Measurements from ENCODE around the gene PELI2.

Gene PELI2

DNA sequence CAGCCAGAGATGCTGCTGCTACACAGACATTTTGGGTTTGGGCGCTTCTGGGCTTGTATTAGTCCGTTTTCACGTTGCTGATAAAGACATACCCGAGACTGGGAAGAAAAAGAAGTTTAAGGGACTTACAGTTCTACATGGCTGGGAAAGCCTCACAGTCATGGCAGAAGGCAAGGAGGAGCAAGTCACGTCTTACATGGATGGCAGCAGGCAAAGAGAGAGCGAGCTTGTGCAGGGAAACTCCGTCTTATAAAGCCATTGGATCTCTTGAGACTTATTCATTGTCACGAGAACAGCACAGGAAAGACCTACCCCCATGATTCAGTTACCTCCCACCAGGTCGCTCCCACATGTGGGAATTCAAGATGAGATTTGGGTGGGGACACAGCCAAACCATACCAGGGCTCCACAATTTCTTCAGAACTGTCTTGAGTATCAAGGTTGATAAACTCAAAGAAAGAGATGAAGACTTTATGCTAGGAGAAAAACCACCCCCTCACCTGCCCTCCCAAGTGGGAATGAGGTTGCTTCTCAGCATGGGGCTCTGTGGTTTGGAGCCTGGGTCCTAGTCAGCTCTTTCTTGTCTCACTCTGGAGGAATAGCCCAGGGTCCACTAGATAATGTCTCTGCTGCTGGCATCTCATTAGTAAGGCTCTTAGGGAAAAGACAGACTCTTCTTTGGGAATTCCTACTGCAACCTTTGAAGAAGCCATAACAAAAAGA is 200.3 kb downstream of the PELI2 start:
- no peak for DNase-seq

DNA sequence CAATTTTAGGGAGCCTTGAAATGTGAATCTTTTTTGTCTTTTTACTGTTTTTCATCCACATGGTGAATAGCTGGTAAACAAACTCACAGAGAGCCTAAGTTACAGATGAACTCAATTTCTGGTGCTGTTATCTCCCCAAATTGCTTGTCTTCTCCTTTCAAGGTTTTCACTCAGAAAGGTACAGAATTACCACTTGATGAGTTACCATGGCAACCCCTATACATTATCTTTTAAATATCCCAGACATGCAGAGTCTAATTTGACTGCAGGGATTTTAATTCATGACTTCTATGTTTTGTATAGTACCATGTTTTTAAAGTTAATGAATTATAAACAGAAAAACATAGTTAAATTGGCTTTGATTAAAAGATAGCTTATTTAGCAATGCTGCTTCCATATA is 203.7 kb downstream of the PELI2 start:
- DNase-seq, result no peak

DNA sequence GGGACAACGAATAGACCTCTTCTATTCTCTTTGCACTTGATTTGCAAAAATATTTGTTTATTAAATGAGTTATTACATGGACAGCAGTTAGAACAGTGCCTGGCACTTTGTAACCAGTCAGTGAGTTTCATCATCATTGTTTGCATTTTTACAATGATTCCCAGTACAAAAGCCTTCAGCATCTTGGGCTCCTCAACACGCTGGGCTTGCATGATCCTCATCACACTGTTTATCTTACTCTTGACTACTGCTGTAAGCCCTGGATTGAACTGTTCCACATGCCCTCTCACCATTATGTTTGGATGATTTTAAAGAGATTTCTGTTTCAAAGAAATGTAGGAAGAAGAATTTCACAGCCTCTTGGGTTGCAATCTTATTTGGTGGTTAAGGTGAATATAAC is 204.3 kb downstream of the PELI2 start:
- DNase-seq, result no peak

DNA sequence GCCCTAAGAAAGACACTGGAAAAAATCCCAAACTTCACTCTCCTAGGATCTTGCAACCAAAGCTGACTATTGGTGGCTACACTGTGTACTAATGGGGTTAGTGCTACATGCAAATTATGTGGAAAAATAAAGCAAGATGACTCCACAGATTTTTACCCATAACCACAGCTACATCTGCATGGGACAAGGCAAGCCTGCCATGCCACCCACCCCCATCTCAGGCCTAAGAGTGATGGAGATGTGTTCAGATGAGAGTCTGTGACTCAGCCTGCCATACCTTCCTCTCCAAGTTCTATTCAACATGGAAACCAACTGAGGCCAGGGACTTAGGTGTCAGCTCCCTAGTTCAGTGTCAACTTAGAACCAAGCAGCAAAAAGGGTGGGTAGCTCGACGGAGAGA is 206.2 kb downstream of the PELI2 start:
- no peak for DNase-seq

DNA sequence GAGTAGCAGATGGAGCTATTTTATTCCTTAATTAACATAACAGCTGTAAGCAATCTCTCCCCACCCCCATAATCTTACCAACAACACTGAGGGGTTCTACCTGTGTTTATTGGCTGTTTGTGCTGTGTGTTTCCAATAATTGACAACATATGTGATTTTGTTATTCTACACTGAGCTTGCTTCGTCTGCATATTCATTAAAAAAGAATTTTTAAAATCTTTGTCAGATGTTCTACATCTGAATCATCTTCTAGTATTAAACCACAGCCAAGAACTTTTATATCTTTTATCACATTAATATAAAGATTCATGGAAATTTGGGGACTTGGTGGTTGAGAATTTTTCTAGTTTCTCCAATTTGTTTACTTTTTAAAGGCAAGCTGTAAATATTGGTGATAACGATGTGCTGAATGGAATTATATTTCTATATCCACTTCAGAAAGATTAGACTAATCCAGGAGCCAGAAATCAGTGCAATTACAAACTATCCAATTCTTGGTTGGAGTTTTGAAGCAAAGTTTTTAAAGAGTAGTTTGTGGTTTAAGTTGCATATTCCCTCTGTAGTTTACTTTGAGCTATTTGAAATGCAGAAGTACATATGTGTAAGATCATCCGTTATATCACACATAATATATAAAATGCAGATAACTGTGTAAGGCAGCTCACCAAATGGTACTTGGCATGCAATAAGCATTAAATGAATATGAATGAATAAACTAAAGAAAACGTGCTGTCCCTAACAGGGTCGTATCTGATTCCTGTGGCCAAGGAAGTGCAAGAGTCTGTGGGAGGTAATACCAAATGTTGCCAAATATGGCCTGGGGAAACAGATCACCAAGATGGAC is 206.9 kb downstream of the PELI2 start:
- DNase-seq, result no peak

DNA sequence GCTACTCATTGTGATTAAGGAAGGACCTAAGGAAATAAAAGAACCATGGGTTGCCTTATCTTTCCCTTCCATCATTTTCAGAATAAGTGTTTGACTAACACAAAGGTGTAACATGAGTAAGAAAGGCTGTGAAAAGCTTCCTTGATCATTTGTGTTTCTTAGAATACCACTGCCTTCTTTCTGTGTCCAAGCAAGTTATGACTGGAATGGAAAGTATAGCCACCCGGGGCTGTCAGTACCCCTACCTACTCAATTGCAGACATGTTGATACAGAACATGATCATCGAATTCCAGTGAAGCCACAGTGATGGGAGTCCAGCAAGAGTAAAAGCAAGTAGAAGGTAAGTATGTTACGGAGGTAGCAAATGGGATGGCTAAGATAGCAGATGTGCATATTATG is 209.8 kb downstream of the PELI2 start:
- no peak for DNase-seq

DNA sequence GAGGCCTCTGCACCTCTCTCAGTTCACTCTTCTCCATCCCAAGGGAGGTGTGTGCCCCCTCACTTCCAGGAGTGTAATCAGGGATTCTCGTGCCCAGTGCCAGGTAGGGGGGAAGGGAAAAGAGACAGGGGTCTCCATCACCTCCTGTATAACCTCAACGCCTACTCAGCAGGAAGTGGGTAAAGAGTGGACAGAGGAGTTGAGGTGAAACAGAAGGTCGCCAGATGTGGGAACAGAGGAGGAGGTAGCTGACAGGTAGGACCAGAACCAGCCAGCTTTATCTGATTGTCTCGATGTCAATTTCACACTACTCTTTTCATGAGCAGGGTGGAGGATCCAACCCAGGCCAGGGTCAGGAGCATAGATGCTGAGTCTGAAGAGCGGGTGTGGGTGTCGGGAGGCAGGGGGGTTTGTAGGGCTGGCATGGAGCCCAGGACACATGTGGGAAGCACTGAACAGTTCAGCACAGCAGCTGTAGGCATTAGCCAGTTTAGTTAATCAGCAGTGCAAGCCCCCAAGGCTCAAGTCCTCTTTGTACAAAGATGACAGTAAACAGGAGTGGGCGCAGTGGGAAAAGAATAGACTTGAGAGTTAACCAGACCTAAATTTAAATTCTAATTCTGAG is 213.5 kb downstream of the PELI2 start:
- no peak for DNase-seq

DNA sequence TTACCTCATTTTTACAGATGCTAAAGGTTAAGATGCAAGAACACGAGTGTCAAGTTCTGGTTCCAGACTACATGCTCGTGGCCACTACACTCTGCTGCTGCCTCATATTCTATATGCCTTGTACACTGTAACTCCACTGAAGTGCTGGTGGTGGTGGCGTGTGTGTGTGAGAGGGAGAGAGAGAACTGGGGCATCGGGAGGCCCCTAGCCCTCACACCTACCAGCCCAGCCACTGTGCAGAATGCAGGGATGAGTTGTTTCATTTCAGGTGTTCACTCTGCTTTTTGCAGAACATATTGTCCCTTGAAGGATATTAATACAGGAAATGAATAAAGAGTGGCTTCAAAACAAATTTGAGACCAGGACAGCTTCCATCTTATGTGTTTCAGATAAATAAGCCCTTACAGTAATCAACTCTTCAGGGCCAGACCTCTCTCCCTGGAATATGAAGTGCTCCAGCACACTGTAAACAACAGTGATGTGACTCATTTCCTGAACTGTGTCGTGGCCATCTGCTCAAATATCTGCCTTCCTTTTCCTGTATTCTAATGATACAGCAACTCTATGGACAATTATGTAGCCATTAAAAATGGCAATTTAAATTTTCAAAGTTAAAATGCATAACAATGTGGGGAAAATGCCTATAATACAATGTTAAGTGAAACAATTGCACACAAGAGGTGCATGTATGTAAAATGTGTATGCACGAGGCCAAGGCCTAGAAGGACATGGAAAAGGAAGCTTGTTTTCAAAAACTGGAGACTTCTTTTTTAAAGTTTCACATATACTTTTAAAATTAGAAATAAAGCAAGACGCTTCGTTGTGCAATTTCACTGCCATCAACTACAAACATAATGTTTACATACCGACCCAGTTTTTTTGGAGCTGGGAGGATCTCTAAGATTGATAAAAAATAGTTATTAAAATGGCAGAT is 215.4 kb downstream of the PELI2 start:
- peak; percentile 28 for DNase-seq

DNA sequence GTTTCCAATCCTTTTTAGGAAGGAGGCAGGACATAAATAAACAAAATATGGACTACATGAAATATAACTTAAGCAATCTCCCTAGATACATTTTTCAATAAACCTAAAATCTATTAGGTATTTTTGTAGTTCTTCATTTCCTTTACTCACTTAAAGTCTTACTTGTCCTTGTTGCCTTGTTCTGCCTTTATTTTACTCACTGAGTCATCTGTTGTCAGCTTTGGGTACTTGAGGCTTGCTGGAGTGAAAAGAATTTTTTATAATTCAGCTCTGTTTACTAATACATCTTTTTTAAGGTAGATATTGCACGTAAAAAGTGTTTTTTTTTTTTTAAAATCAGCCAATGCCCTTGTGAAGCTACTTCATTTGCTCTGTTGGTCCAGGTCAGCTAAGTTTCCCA is 216.2 kb downstream of the PELI2 start:
- DNase-seq, result no peak

DNA sequence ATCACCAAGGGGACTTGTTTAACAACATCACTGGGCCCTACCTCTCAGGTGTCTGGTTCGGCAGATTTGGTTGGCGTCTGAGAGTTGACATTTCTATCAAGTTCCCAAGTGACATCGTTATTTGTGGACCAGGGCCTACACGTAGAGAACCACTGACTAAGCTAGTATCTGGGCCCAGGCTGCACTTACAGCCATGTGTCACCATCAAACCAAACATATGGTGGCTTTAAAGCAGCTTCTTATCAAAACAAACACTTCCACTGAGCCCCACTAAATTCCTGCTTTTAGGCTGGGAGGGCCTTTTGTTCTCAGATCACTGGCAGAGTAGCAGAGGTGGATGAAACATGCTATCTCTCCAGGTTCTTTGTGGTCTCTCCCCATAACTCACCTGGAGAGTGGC is 220.5 kb downstream of the PELI2 start:
- DNase-seq, result no peak

DNA sequence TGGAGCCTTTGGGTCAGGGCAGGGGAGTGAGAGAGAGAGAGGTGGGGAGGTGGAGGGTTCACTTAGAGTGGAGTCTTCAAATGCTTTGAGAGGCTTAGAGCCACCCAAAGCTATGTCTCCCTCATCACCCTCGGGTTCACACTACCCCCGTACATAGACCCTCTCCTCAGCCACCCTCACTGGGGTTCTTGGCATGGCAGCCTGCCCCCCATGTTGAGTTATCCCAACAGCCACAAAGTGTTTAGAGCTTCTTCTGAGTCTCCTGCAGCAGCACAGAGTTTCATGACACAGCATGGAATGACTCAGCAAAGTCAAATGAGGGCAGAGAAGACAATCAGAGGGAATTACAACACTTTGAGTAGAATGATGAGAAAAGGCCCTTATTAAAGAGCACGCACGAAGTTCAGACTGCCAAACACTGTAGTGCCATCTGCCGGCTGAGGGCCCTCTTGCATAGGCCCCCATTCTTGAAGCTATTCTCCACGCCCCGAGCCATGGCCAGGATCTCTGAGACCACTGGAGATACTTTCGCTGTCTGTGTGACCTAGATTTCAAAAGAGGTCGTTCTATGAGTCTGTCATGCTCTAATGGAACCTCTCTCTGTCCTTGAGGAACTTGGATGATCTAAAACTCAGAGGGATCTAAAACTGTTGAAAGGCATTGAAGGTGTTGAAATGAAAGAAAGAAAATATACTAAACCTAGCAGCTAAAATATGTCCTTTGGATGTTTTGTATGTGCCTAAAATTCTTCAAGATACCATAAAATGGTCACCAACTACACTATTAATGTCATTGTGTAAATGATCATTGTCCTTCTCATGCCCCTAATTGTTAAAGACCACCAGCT is 221.9 kb downstream of the PELI2 start:
- DNase-seq, result peak; percentile 90

DNA sequence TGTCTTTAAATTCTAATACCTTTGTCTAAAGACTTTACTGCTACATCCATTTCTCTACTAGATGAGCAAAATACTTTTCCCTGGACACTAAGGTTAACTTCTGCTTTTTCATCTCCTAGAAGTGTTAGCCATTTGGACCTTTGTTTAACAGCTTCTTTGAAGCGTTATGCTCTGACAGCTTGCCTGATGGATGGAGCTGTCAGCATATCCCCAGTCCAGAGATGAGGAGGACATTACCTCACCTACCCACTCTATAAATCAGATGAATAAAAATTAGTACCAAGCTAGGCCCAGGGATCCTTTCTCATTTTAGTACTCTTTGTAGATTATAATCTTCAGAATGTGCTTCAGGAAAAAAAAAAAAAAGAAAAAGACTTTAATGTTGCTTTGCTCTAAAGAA is 222.7 kb downstream of the PELI2 start:
- no peak for DNase-seq

DNA sequence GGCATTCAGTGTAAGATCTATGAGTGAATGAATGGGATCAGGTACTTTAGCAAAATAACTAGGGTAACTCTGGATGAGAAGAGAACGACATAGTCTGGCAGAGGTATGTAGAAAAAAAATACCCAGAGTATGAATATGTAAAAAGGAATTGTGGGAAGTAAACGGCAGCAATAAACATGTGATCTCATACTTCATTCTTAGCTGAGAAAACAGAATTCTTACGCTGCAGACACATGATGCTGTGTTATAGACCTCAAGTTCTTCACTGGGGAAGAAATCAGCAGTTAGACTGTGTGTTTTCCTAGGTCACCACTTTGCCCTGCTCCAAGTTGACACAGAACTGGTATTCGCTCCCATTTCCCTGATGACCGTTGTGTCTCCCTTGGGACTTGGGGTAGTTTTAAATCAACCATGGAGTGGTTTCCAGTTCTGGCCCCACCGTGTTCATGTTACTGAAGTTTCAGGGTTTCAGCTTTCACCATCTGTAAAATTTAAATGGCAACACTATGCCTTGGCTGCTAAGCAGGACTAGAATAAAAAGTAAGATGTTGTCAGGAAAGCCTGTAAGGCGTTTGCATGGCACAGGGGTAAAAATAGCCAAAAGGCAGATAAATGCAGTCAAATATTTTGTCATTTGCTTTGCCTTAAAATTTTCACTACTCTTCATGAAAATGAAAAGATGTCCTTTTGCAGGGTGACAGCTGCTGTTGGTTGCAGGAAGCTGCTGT is 223.7 kb downstream of the PELI2 start:
- no peak for DNase-seq

DNA sequence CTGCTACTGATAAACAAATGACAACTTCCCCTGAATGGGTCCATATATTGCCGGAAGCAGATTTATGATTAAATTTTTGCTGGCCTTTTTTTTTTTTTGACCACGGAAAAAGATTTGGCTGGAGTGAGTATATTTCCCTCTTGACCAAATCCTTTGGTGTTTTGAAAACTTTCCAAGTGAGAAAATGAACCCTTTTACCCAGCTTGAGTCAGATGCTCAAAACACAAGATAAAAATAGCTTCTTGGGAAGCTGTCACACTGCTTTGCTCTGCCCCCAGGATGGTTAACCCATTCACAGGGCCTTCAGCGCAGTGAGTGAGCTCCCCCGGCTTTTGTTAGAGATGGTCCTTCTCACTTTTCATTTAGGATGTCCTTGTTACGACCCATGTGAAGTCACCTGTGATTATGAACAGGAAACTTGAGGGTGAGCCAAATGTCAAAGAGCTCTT is 224.3 kb downstream of the PELI2 start:
- DNase-seq, result peak; percentile 50

DNA sequence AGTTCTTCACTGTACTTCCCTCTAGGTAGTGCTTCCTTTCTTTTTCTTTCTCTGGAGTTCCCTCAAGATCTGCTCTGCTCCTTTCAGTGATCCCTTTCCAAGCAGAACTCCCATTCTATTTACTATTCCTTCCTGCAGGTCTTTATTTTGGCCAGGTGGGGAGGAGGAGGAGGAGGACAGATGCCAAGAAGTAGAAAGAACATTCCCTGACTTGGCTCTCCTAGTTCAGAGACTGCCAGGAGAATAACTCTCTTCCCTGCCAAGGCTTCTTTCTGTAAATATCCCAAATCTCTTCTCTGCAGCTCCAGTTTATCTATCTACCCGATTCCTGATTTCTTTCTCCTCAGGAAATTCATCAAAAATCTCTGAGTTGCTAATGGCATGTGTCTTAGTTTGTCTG is 231.7 kb downstream of the PELI2 start:
- no peak for DNase-seq

All from hematopoietic multipotent progenitor cell treated with erythropoietin and hydrocortisone succinate and interleukin-3 and kit ligand, for 8 days (in vitro differentiated cells).